Fibroblast of skin of scalp (primary cell): ENCODE measurements around the gene GPR17.
A peak's percentile ranks its signal among the peaks of the same experiment; 100 is the strongest.

ENCODE experiments used
- DNase-seq: peaks from one replicate; pipeline ENCODE4 v3.0.0-alpha.2; 2013

The GPR17 gene

GRCh38 chr2:127655209-127656073 lies 9.5 kb downstream of the GPR17 start:
- DNase-seq: no peak

- no peak for DNase-seq
Measured at GRCh38 chr2:127656569-127657231, 10.7 kb downstream of the GPR17 start.

- no peak for DNase-seq
Measured at GRCh38 chr2:127657232-127657595, 11.3 kb downstream of the GPR17 start.

GRCh38 chr2:127658146-127658545 lies 12.2 kb downstream of the GPR17 start:
- no peak for DNase-seq

- no peak for DNase-seq
Measured at GRCh38 chr2:127658641-127659407, 12.9 kb downstream of the GPR17 start.

GRCh38 chr2:127659408-127660290 lies 13.7 kb downstream of the GPR17 start:
- no peak for DNase-seq

- no peak for DNase-seq
Measured at GRCh38 chr2:127660291-127660578, 14.3 kb downstream of the GPR17 start.

GRCh38 chr2:127661072-127661649 lies 15.2 kb downstream of the GPR17 start:
- no peak for DNase-seq

- DNase-seq: no peak
Measured at GRCh38 chr2:127661949-127662510, 16.1 kb downstream of the GPR17 start.

GRCh38 chr2:127662937-127663565 lies 17.1 kb downstream of the GPR17 start:
- no peak for DNase-seq

- no peak for DNase-seq
Measured at GRCh38 chr2:127663566-127664064, 17.7 kb downstream of the GPR17 start.

- no peak for DNase-seq
Measured at GRCh38 chr2:127664065-127664894, 18.3 kb downstream of the GPR17 start.

GRCh38 chr2:127664895-127665225 lies 18.9 kb downstream of the GPR17 start:
- DNase-seq: no peak

GRCh38 chr2:127665267-127665893 lies 19.4 kb downstream of the GPR17 start:
- no peak for DNase-seq

GRCh38 chr2:127669056-127669455 lies 23.1 kb downstream of the GPR17 start:
- DNase-seq: no peak

- DNase-seq: peak; percentile 44
Measured at GRCh38 chr2:127670055-127670956, 24.4 kb downstream of the GPR17 start.

GRCh38 chr2:127670957-127671290 lies 25.0 kb downstream of the GPR17 start:
- DNase-seq: no peak

GRCh38 chr2:127671557-127672302 lies 25.8 kb downstream of the GPR17 start:
- no peak for DNase-seq
